HG03575 (cell line): ENCODE data around the gene CLUH.
"Not testable (repeated sequence)": the region's sequence is repeated elsewhere in the genome, so short reads cannot be mapped to it uniquely, and the experiment has no call there.

ENCODE experiments used
- ATAC-seq: cut with Tn5 transposase; IDR thresholded peaks from one replicate; pipeline ENCODE4 v1.9.1; 2021; ENCODE audit not compliant: unreplicated experiment, insufficient number of reproducible peaks, low FRiP score; ENCODE audit errors: extremely low read depth

CLUH gene

GRCh38 chr17:2690165-2691068 is 21.1 kb downstream of the CLUH start:
- ATAC-seq: no peak

- ATAC-seq: no peak
Observed at GRCh38 chr17:2689411-2690164, 22.0 kb downstream of the CLUH start.

- no peak for ATAC-seq
Observed at GRCh38 chr17:2688351-2689342, 22.9 kb downstream of the CLUH start.

- no peak for ATAC-seq
Observed at GRCh38 chr17:2687074-2687418, 24.5 kb downstream of the CLUH start.

- ATAC-seq: no peak
Observed at GRCh38 chr17:2685696-2686095, 25.9 kb downstream of the CLUH start.

GRCh38 chr17:2684549-2684948 is 27.0 kb downstream of the CLUH start:
- ATAC-seq: no peak

GRCh38 chr17:2683912-2684311 is 27.7 kb downstream of the CLUH start:
- no peak for ATAC-seq

GRCh38 chr17:2682176-2682938 is 29.2 kb downstream of the CLUH start:
- no peak for ATAC-seq

- no peak for ATAC-seq
Observed at GRCh38 chr17:2681650-2682049, 29.9 kb downstream of the CLUH start.

- no peak for ATAC-seq
Observed at GRCh38 chr17:2680961-2681360, 30.6 kb downstream of the CLUH start.

GRCh38 chr17:2679247-2679646 is 32.3 kb downstream of the CLUH start:
- ATAC-seq: not testable (repeated sequence)

GRCh38 chr17:2672026-2672425 is 39.5 kb downstream of the CLUH start:
- no peak for ATAC-seq

GRCh38 chr17:2660410-2660809 is 51.2 kb downstream of the CLUH start:
- not testable (repeated sequence) for ATAC-seq

- ATAC-seq: not testable (repeated sequence)
Observed at GRCh38 chr17:2659337-2659736, 52.2 kb downstream of the CLUH start.

- ATAC-seq: no peak
Observed at GRCh38 chr17:2656283-2656682, 55.3 kb downstream of the CLUH start.

- no peak for ATAC-seq
Observed at GRCh38 chr17:2655546-2655945, 56.0 kb downstream of the CLUH start.

- not testable (repeated sequence) for ATAC-seq
Observed at GRCh38 chr17:2652911-2653310, 58.7 kb downstream of the CLUH start.

- ATAC-seq: no peak
Observed at GRCh38 chr17:2649191-2649590, 62.4 kb downstream of the CLUH start.
